Islet of Langerhans (tissue), 1 donor: ENCODE results near the gene C3orf62.

Source experiments
- FAIRE-seq: peaks from one replicate; lab custom pipeline; 2011; peaks lifted over from hg19 to GRCh38; lab: Jason Lieb, UNC

The C3orf62 gene

DNA sequence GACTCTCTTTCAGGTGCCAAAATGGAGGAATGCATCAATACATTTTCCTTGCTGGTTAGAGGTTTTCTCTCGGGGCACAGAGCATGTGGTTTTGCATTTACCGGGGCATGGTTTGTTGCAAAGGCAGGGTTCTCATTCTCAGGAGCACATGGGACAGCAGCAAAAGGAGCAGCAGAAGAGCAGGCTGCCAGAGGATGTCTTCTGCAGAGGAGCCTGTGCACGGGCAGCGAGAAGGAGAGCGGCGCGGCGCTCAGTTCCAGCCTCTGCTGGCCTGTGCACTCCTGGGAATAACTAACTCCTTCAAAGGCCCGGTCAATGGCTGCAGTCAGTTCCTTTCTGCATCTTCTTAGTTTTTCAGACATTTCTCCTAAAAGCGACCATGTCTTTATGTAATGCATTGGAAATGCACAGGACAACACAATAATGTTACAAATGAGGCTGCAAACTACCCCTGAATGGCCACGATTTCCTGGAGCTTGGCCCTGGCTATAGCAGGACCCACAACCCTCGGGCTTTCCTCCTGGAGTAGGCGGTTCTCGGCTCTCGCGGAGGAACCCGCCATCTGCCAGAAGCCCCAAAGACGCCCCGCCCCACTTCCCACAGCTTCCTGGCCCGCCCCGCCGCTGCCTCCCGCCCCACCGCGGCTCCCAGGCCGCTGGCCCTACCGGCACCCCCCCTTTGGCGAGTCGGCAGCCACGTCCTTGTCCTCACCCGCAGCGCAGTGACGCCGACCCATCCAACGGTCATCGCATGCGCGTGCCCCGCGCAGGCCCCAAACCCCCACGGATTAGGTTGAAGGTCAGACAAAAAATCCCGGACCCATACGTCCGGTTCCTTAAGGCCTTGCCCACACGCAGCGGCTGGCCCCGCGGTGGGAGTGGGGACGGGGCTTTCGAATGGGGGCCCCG is at the start of gene C3orf62:
Gene C3orf62 (minus strand): TSS at position 758 of the 908 bp plus-strand sequence. CDS start 360 bp downstream, at position 398.
- no peak for FAIRE-seq

DNA sequence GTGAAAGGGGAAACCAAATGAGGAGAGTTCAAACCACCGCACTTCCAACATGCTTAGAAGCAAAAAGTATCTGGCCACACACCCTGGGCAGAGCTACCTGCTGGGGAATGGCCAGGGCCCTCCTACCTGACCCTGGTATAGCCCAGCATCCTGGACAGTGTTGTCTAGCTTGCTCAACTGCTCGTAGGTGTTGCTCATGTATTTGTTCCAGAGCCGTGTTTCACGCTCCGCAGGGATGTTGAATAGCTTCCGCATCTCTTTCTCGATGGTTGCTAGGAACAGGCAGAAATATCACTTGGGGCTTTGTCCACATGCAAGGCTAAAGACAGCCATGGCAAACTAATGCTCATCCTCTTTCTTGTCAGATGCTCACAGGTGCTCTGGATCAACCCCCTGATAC is 47.7 kb upstream of the C3orf62 start:
- FAIRE-seq, result peak; percentile 70

DNA sequence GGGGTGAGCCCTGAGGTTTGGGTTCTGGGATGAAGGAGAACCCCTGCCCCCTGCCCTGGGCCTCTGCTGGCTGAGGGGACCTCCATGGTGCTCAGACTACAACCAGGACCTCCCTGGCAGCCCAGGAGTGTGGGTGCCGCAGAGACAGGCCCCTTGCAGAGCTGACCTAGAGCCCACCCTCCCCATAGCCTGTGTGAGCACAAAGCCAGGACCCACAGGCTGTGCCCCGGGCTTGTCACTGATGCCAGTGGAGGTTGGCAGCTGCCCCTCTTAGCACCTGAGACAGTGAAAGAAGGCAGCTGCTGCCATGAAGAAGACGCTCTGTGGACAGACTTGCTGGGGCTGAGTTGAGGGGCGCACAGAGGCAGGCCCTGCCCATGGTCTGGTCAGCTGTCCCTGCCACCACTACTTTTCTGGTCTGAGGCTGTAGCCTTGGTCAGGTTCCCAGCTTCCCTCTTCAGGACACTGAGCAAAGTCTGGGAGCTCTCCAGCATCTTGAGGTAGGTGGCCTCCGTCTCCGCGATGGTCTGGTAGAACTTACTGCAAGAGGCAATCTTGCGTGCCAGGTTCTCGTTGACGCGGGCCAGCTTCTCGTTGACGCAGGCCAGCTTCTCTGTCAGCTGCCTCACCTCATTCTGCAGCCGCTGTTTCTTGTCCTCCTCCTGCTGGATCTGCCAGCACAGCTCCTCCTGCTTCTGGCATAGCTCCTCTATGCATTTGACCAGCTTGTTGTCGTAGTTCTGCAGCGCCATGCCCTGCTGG is 39.8 kb upstream of the C3orf62 start:
- FAIRE-seq, result no peak

DNA sequence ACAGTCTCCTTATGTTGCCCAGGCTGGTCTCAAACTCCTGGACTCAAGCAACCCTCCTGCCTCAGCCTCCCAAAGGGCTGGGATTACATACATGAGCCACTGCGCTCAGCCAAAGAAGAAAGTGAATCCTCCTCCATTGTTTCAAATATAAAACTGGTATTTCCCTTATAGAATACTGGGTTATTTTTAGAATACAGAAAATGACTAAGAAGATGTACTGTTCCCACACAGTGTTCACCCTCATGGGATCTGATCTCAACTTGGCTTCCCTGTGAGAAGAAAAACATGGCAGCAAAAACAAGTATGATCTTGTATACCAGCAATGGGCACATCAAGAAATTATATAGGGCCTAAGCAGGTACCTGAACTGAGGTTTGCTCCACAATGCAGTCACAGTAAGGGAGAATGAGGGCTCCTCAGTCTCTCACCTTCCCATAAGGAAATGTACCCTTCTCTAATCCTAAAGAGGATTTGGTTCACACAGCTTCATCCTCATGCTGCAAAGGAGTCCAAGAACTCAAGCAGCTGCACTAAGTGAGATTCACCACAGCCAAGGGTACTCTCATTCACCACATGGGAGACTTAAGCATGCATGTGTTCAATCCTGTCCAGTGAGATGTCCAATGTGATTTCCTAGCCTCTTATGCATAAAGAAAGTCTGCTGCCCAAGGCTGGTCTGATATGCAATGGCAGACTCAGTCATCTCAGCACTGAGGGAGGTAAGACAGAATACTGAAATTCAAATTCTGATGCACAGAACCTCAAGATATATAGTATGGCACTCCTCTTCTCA is 37.1 kb upstream of the C3orf62 start:
- no peak for FAIRE-seq

DNA sequence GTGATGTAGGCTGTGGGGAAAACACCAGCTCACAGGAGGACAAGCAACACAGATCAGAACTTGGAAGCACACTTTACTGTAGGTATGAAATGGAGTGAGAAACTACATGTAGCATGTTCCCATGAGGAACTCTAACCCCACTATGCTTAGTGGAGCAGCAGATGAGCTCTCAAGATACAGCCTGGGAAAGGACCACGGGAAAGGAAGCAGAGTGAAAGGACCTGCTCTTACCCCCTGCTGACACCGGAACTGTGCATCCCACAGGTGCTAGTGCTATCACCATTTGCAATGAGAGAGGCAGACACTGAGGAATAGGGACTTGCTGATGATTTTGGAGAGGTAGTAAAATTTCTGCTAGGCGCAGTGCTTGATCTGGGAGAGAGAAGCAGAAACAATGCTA is 34.3 kb upstream of the C3orf62 start:
- no peak for FAIRE-seq

DNA sequence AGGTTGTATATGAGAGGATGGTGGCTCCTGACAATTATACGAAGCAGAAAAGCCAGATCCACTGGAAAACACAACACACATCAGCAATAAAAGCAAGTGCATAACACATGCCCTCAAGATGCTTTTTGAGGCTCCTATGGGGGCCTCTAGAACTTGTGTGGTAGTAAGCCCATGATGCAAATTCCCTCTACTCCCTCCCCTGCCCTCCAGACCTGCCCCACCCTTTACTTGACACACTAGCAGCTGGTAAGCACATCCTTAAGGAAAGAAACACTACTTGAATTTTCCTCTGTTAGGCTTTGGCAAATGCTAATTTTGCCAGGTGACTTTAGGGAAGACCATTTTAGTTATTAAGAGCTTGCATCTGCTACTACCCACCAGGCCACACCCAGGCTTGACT is 33.6 kb upstream of the C3orf62 start:
- no peak for FAIRE-seq

DNA sequence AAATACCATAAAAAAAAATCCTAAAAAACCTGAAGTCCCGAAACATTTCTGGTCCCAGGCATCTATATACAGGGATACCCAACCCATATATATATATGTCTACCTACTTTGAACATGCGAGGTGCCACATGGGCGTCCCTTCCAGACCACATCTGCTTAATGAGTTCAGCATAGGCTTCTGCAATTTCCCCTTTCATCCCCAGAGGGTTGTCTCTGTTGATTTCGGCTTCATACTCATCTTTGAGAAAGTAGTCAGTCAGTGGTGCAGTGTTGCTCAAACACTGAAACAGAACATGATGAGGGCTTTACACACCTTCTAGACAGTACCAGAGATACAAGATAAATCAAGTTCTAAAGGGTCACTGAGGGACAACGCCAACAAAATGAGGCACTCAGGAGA is 28.6 kb upstream of the C3orf62 start:
- no peak for FAIRE-seq

DNA sequence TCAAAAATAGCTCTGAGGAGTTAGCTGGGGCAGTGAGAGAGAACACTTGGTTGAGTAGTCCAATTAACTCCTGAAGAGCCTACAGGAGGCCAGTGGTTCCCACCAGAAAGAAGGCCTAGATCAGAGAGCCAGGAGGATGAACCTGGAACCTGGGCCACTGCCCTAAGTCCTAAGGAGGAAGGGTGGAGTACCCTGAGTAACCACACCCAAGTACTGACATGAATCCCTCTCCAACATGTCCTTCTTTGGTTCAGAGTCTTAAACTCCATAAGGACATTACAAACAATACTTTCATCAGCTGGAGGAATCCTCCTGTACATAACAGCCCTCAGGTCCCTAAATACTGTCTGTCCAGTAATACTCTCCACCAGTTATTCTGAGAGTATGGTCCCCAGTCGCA is 25.6 kb upstream of the C3orf62 start:
- FAIRE-seq, result no peak

DNA sequence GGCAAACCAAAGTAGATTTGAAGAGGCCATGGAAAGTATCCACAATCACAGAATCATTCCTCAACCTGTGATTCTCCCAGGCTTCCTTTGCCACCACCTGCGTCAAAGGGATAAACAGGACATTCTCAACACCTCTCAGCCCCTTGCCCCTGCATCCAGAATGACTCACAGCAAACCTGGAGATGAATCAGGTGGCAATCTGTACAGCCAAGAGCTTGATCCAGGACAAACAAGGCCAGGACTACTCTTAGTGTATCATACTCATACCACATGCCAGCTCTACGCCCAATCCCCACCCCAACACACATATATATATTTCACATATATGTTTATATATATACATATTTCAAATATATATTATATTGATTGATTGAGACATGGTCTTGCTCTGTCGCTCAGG is 23.6 kb upstream of the C3orf62 start:
- no peak for FAIRE-seq

DNA sequence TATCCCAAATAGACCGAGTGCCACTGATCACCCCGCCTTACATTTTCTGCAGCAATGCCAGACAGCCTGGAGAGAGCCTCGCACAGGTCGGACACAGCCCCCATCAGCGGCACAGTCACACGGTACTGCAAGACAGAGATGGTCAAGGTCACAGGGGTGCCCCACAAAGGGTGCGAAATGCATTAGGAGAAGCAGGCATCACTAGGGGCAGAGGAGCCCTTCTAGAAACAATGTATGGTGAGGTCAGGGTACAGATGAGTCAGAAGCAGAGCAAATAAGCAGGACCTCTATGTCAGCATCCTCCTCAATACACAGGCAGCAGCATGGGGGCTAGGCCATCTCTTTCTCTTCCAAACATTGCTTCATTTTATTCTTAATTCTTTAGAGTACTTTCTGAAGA is 21.5 kb upstream of the C3orf62 start:
- FAIRE-seq, result no peak

DNA sequence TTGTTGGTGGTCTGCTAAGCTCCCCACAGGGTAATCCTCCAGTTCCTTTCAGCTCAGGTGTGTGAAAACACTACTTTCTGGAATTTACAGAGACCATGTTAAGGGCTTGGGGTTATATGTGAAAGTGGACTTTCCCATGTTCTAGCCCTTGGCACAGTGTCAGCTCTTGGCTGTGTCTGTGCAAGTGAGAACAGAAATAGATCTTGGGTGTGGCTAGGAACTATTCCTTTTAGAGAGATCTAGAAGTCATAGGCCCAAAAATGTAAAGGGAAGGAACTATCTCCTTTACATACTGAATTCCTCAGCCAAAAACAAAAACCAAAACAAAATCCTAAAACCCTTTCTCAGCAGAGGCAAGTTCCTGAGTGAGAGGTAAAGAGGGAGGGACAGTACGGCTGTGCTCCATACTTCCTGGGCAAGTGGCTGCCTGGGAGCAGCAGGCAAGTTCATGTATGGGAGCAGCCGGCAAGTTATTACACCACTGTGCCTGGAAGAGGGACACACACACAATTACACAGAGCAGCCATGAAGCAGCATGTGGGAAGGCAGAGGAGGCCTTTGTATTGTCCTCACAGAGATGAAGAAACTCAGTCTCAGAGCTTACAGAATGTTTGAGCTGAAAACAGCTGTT is 19.9 kb upstream of the C3orf62 start:
- no peak for FAIRE-seq

DNA sequence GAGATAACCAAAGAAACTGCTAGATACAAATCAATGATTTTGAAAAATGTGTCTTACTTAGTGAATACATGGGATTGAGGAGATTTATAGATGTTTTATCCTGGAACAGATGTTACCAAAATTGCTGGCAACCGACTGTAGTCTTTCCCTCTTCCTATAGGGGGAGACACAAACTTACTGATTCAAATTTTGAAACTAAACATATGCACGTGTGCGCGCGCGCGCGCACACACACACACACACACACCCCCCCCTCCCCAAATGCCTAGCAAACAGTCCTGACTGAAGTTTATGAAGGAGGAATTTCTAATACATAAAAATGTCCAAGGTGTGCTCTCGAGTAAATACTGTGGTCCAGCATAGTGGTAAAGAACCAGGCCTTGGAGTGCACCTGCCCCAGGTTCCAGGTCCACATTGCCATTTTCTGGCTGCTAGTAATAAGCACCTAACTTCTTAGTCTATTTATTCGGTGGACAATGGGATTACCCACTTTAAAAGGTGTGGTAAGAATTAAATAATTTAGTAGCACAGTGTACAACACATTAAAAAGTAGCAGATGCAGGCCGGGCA is 18.5 kb upstream of the C3orf62 start:
- FAIRE-seq, result peak; percentile 84

DNA sequence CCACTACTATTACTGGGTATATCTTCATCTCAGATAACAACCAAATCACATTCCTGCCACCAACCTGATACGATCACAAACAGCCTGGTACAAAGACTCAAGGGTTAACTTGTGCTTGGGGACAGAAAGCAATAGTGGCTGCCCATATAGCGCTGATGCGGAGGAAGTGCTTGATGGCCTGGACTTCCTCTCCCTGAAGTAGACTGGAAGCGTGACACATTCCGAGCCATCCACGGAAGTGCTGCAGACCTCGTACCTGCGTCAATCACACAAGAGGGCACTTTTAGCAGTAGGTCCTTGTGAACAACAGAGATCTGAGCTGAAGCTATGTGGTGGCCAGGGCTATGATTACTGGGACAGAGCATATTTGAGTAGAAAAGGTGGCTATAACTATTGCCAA is 17.3 kb upstream of the C3orf62 start:
- FAIRE-seq, result no peak

DNA sequence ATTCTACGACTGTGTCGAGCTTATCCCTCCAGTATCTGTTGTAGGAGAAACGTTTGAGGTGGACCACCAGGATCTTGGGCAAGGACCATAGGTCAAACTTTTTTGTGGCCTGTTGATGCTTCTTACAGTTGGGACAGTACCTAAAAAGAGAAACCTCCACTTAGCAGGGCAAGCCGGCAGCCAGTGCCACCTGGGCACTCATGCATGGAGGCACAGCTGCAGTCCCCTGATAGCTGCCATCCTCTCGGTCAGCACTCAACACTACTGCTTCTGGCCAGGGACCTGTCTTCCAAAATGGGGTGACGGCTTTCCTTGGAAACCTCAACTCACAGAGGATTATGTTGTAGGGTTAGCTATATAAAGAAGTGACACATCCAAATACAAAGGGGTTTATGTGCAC is 7.0 kb upstream of the C3orf62 start:
- no peak for FAIRE-seq

DNA sequence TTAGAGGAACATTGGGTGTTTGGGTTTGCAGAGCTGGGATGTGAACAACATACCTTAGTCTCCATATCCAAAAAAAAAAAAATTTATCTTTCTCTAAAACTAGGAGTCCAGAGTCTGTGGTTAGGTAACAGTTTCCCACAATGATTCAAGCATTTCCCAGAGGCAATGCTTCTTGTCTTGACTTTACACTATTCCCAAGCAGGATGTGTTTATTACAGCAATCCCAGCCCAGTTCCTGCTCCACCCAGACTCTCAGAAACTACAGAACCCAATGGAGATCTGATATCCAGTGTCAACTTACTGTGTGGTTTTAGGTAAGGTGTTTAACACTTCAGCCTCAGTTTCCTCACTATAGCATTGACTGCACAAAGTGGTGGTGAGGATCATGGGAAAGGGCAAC is 2.3 kb upstream of the C3orf62 start:
- no peak for FAIRE-seq

DNA sequence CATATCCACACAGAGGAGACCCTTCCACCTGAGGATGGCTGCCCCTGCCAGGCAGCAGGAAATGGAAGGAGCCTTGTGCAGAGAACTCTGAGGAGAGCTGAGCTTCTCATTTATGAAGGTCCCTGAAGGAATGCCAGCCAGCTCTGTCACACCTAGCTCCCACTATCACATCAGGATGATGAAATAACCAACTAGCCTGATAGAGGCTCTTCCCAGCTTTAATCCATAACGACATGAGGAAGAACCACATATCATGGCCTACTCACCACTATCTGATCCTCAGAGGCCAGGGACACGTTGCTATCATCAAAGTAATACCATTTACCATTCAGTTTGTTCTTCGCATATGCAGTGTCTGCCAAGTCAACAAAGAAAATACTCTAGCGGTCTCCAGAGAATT is 1.5 kb upstream of the C3orf62 start:
- no peak for FAIRE-seq

DNA sequence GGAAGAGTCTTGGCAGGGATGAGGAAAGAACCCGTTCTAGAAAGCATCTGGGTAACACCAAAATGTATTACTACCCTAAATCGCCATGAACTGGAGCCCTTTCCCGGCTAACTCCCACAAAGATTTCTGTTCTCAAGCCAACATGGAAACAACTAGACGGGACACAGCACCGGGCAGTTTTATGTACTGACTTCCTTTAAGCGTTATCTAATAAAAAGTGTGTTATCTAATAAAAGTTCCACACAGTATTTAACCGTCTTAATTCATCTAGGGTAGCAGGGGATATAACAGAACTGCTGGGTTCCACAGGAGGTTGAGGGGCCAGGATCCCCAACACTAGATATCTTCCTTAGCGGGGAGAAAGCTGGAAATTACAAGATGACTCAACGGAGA is 347 bp upstream of the C3orf62 start:
- no peak for FAIRE-seq

DNA sequence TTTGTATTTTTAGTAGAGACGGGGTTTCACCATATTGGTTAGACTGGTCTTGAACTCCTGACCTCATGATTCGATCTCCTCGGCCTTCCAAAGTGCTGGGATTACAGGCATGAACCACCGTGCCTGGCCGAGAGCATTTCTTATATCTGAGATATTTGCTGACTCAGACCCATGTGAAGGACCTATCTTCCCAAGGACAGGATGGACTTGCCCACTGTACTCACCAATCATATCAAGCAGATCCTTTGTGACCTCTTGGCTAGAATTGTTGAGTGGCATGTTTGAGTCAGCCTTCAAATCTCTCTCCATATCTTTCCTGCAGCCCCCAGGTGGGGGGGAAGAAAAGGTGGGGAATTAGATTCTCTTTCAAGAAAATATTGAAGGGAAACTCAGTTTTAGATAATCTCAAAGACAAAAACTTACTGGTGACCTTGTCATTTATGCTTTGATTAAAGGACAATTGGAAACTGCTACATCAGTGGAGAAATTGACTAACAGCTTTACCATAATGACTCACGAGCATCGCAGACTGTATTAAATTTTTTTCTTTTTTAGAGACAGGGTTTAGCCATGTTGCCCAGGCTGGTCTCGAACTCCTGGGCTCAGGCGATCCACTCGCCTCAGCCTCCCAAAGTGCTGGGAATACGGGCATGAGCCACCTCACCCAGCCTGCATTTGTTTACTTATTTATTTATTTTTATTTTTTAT is 3.1 kb downstream of the C3orf62 start:
- FAIRE-seq, result no peak

DNA sequence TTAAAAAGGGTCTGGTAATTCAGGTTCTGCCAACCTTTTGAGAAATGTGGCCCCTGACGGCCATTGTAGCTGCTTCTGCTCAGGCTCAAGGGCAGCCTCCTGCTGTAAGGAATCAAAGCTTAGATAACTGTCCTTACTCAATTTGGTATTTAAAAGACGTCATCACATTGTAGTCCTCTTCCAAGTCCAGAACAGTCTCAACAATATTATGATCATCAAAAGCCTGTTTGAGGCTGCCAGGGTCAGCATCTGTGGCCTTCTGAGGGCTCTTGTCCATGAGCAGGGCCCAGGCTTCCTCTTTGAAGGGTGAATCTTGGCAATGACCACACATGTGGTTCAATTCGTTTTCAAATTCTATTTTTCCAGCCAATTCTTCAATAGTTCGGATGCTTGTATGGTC is 6.0 kb downstream of the C3orf62 start:
- FAIRE-seq, result no peak

DNA sequence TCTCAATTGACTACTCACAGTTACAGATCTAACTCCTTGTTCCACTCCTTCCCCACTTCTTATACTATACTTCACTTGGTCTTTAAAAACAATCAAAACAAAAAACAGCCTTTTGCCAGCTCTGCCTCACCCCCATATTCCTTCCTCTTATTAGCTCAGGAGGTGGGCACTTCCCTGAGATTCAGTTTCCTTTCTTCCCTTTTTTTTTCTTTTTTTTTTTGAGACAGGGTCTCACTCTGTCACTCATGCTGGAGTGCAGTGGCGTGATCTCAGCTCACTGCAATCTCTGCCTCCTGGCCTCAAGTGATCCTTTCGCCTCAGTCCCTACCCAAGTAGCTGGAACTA is 6.9 kb downstream of the C3orf62 start:
- FAIRE-seq, result no peak

DNA sequence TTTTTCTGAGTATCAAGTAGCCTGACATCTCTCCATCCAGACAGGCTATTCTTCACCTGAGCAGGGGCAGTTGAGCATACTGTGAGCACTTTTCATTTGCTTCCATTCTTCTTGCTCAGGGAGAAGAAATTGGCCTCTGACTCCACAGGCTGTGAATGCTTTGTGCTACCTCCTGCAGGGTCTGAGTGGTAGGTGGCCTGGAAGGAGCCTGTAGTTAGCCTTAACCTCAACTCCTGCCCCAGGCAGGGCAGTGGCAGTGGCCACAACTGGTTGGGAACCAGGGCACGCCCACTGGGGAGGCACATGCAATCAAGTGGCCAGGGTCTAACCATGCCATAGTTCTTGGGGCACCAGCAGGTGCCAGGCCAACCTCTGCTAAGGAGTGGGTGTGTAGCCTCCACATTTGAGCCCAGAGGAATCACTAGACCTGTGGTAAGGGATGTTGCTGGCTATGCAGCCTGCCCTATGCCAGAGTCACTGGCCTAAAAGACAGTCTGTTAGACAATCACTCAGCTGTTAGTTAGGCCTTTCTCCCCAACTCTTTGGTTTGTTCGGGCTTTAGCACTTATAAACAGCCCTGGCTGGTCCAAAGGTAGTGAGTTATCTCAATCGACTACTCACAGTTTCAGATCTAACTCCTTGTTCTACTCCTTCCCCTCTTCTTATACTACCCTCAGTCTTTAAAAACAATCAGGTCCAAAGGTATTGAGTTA is 7.4 kb downstream of the C3orf62 start:
- no peak for FAIRE-seq
